ENCODE data around the gene ITGA11. TPM values are rescaled to one million over a fixed set of nuclear protein-coding genes. Genes with fewer than 3 reads are reported as not detected.

The ITGA11 gene
- total and polyA plus RNA-seq, 2 donors (not counting 1 experiment from before 2014, with no cell fraction given) = 21.5 to 29.6 TPM

- H3K27ac ChIP-seq (ENCODE audit: insufficient read depth, low read length) = no peak overlapping the region
- TF ChIP-seq EZH2 (IDR thresholded peaks at IDR 0.05; ENCODE audit: low read length, missing control alignments) = no peak
- TF ChIP-seq CTCF (conservative IDR thresholded peaks at IDR 0.05 in 1 of 2, IDR thresholded peaks at IDR 0.05 in 1 of 2; ENCODE audit: low read depth in 1 of 2, low read length in 2 of 2) = no peak
- DNase-seq (ENCODE audit: low read depth in 2 of 2) = no peak
- no peaks in the 10 kb centered on the region for H4K20me1 ChIP-seq (ENCODE audit: control insufficient read depth, extremely low read depth, insufficient read depth, low read length)
- no peak overlapping the region for H2AFZ ChIP-seq (ENCODE audit: low read length)
- H3K27me3 ChIP-seq (ENCODE audit: control insufficient read depth, insufficient read depth, low read length) = peaks cover 2% of the 10 kb centered on the region
- H3K9me3 ChIP-seq (ENCODE audit: control insufficient read depth, insufficient read depth, low read depth, low read length) = no peaks in the 10 kb centered on the region
- H3K36me3 ChIP-seq (ENCODE audit: control insufficient read depth, insufficient read depth, low read length) = no peaks in the 10 kb centered on the region
- H3K4me3 ChIP-seq (replicated peaks in 1 of 4; ENCODE audit: control extremely low read depth in 1 of 4, insufficient read depth in 1 of 4, low read depth in 3 of 4, low read length in 4 of 4) = no peak overlapping the region
- H3K4me1 ChIP-seq (ENCODE audit: control insufficient read depth, extremely low read depth, insufficient read depth, low read length) = peaks cover 10% of the 10 kb centered on the region
- H3K4me2 ChIP-seq (ENCODE audit: extremely low read depth, insufficient read depth, low read length) = no peak overlapping the region
- no peak overlapping the region for H3K9ac ChIP-seq (ENCODE audit: insufficient read depth, low read length)
- H3K79me2 ChIP-seq (ENCODE audit: control insufficient read depth, insufficient read depth, low read length) = no peaks in the 10 kb centered on the region
Observed at GRCh38 chr15:68415061-68415460, 16.9 kb downstream of the ITGA11 start.

- TF ChIP-seq CTCF (conservative IDR thresholded peaks at IDR 0.05 in 1 of 2, IDR thresholded peaks at IDR 0.05 in 1 of 2; ENCODE audit: low read depth in 1 of 2, low read length in 2 of 2) = no peak
- no peak for TF ChIP-seq EZH2 (IDR thresholded peaks at IDR 0.05; ENCODE audit: low read length, missing control alignments)
- peaks cover 2% of the 10 kb centered on the region for H3K27me3 ChIP-seq (ENCODE audit: control insufficient read depth, insufficient read depth, low read length)
- H3K4me1 ChIP-seq (ENCODE audit: control insufficient read depth, extremely low read depth, insufficient read depth, low read length) = peaks cover 7% of the 10 kb centered on the region
- H2AFZ ChIP-seq (ENCODE audit: low read length) = no peak overlapping the region
- no peak overlapping the region for H3K27ac ChIP-seq (ENCODE audit: insufficient read depth, low read length)
- no peaks in the 10 kb centered on the region for H3K36me3 ChIP-seq (ENCODE audit: control insufficient read depth, insufficient read depth, low read length)
- H3K9ac ChIP-seq (ENCODE audit: insufficient read depth, low read length) = no peak overlapping the region
- no peak overlapping the region for H3K4me3 ChIP-seq (replicated peaks in 1 of 4; ENCODE audit: control extremely low read depth in 1 of 4, insufficient read depth in 1 of 4, low read depth in 3 of 4, low read length in 4 of 4)
- no peaks in the 10 kb centered on the region for H3K79me2 ChIP-seq (ENCODE audit: control insufficient read depth, insufficient read depth, low read length)
- H3K4me2 ChIP-seq (ENCODE audit: extremely low read depth, insufficient read depth, low read length) = no peak overlapping the region
- no peaks in the 10 kb centered on the region for H3K9me3 ChIP-seq (ENCODE audit: control insufficient read depth, insufficient read depth, low read depth, low read length)
- no peak for DNase-seq (ENCODE audit: low read depth in 2 of 2)
- no peaks in the 10 kb centered on the region for H4K20me1 ChIP-seq (ENCODE audit: control insufficient read depth, extremely low read depth, insufficient read depth, low read length)
Observed at GRCh38 chr15:68414591-68414990, 17.4 kb downstream of the ITGA11 start.

GRCh38 chr15:68414206-68414555, 17.8 kb downstream of the ITGA11 start:
- Histone ChIP-seq H3K4me1 (ENCODE audit: control insufficient read depth, extremely low read depth, insufficient read depth, low read length) (peaks cover 3% of the 10 kb centered on the region), H3K4me2 (ENCODE audit: extremely low read depth, insufficient read depth, low read length) (no peak overlapping the region), H3K9ac (ENCODE audit: insufficient read depth, low read length) (no peak overlapping the region), H3K27me3 (ENCODE audit: control insufficient read depth, insufficient read depth, low read length) (peaks cover 2% of the 10 kb centered on the region), H3K79me2 (ENCODE audit: control insufficient read depth, insufficient read depth, low read length) (no peaks in the 10 kb centered on the region), H4K20me1 (ENCODE audit: control insufficient read depth, extremely low read depth, insufficient read depth, low read length) (no peaks in the 10 kb centered on the region), H2AFZ (ENCODE audit: low read length) (no peak overlapping the region), H3K9me3 (ENCODE audit: control insufficient read depth, insufficient read depth, low read depth, low read length) (no peaks in the 10 kb centered on the region), H3K27ac (ENCODE audit: insufficient read depth, low read length) (no peak overlapping the region), H3K36me3 (ENCODE audit: control insufficient read depth, insufficient read depth, low read length) (no peaks in the 10 kb centered on the region), H3K4me3 (replicated peaks in 1 of 4; ENCODE audit: control extremely low read depth in 1 of 4, insufficient read depth in 1 of 4, low read depth in 3 of 4, low read length in 4 of 4) (no peak overlapping the region)
- no peak for DNase-seq (ENCODE audit: low read depth in 2 of 2)
- TF ChIP-seq CTCF (conservative IDR thresholded peaks at IDR 0.05 in 1 of 2, IDR thresholded peaks at IDR 0.05 in 1 of 2; ENCODE audit: low read depth in 1 of 2, low read length in 2 of 2) (no peak), EZH2 (IDR thresholded peaks at IDR 0.05; ENCODE audit: low read length, missing control alignments) (no peak)

Measured in fibroblast of lung (primary cell).